ENCODE data around the gene ACO2. TPM values are rescaled to one million over a fixed set of nuclear protein-coding genes. Genes with fewer than 3 reads are reported as not detected.

ACO2 gene
- total RNA-seq, 1 experiment from 2014 or later: 76.7 TPM

GRCh38 chr22:41550952-41551491 lies 82.1 kb downstream of the ACO2 start:
- H3F3A ChIP-seq (ENCODE audit: insufficient read depth, low read depth): no peaks in the 10 kb centered on the region; the same call in 1 of the 2 replicates
- BruUV-seq (replicated peaks): no TSS peak
- no peak overlapping the region for H2AFZ ChIP-seq
- no peak for DNase-seq
- H3K4me1 ChIP-seq (replicated peaks; ENCODE audit: insufficient read depth): no peaks in the 10 kb centered on the region
- no peaks in the 10 kb centered on the region for H3K27me3 ChIP-seq (ENCODE audit: insufficient read depth, low read depth)
- no peaks in the 10 kb centered on the region for H3K9me3 ChIP-seq (ENCODE audit: insufficient read depth, low read depth)
- TF ChIP-seq CTCF (conservative IDR thresholded peaks at IDR 0.05) (no peak), EZH2 (IDR thresholded peaks at IDR 0.05; ENCODE audit: low read depth) (no peak)
- intact Hi-C loops (cut with micrococcal nuclease; ENCODE audit: unreplicated experiment): no loop called here
- H3K4me2 ChIP-seq: no peak overlapping the region
- ChIA-PET POLR2A (ENCODE audit: unreplicated experiment) (interaction anchor here (0.6 kb wide), 2 partner anchors 39 to 242 kb away, joined by 4 to 5 read pairs; partner anchors contain the start of gene PMM1), CTCF (no interaction called here)
- H3K9me2 ChIP-seq (ENCODE audit: insufficient read depth): no peaks in the 10 kb centered on the region
- no peaks in the 10 kb centered on the region for H3K79me2 ChIP-seq (ENCODE audit: low read depth)
- no peaks in the 10 kb centered on the region for H4K20me1 ChIP-seq (ENCODE audit: insufficient read depth)
- no peak overlapping the region for H3K4me3 ChIP-seq
- H3K36me3 ChIP-seq (ENCODE audit: low read depth): no peaks in the 10 kb centered on the region
- H3K27ac ChIP-seq: no peak overlapping the region

GRCh38 chr22:41551877-41552582 lies 83.1 kb downstream of the ACO2 start:
- ChIA-PET POLR2A (ENCODE audit: unreplicated experiment) (interaction anchor here (0.6 kb wide), 1 partner anchor 145 kb away, joined by 3 read pairs; no protein-coding TSS in a partner anchor), CTCF (no interaction called here)
- Histone ChIP-seq H3K4me1 (replicated peaks; ENCODE audit: insufficient read depth) (no peaks in the 10 kb centered on the region), H3K27ac (no peak overlapping the region), H3K4me2 (no peak overlapping the region), H3K9me3 (ENCODE audit: insufficient read depth, low read depth) (no peaks in the 10 kb centered on the region), H3K79me2 (ENCODE audit: low read depth) (no peaks in the 10 kb centered on the region), H3K27me3 (ENCODE audit: insufficient read depth, low read depth) (no peaks in the 10 kb centered on the region), H3K4me3 (no peak overlapping the region), H4K20me1 (ENCODE audit: insufficient read depth) (no peaks in the 10 kb centered on the region), H3K36me3 (ENCODE audit: low read depth) (no peaks in the 10 kb centered on the region), H3F3A (ENCODE audit: insufficient read depth, low read depth) (no peaks in the 10 kb centered on the region), H3K9me2 (ENCODE audit: insufficient read depth) (no peaks in the 10 kb centered on the region), H2AFZ (no peak overlapping the region)
- intact Hi-C loops (cut with micrococcal nuclease; ENCODE audit: unreplicated experiment): no loop called here
- TF ChIP-seq EZH2 (IDR thresholded peaks at IDR 0.05; ENCODE audit: low read depth): no peak
- TF ChIP-seq CTCF (conservative IDR thresholded peaks at IDR 0.05): no peak
- no peak for DNase-seq
- BruUV-seq (replicated peaks): no TSS peak

GRCh38 chr22:41555325-41555982 lies 86.5 kb downstream of the ACO2 start:
- Histone ChIP-seq H3K36me3 (ENCODE audit: low read depth) (no peaks in the 10 kb centered on the region), H3K4me3 (no peak overlapping the region), H3K4me2 (no peak overlapping the region), H2AFZ (no peak overlapping the region), H3F3A (ENCODE audit: insufficient read depth, low read depth) (no peaks in the 10 kb centered on the region), H3K9me2 (ENCODE audit: insufficient read depth) (no peaks in the 10 kb centered on the region), H3K9me3 (ENCODE audit: insufficient read depth, low read depth) (no peaks in the 10 kb centered on the region), H3K27ac (no peak overlapping the region), H3K4me1 (replicated peaks; ENCODE audit: insufficient read depth) (no peaks in the 10 kb centered on the region), H3K79me2 (ENCODE audit: low read depth) (no peaks in the 10 kb centered on the region), H4K20me1 (ENCODE audit: insufficient read depth) (no peaks in the 10 kb centered on the region), H3K27me3 (ENCODE audit: insufficient read depth, low read depth) (no peaks in the 10 kb centered on the region)
- intact Hi-C loops (cut with micrococcal nuclease; ENCODE audit: unreplicated experiment): no loop called here
- DNase-seq: no peak
- CTCF ChIA-PET: no interaction called here
- POLR2A ChIA-PET (ENCODE audit: unreplicated experiment): no interaction called here
- TF ChIP-seq CTCF (conservative IDR thresholded peaks at IDR 0.05): no peak
- no peak for TF ChIP-seq EZH2 (IDR thresholded peaks at IDR 0.05; ENCODE audit: low read depth)
- BruUV-seq (replicated peaks): no TSS peak
